EL (cell line): ENCODE results near the gene CST9L.

Experiments
- DNase-seq: peaks from one replicate; pipeline ENCODE4 v3.0.0-alpha.2; 2016

Gene CST9L, protein sequence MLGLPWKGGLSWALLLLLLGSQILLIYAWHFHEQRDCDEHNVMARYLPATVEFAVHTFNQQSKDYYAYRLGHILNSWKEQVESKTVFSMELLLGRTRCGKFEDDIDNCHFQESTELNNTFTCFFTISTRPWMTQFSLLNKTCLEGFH

GRCh38 chr20:23568320-23568970 lies at the start of gene CST9L:
Gene CST9L (minus strand): TSS chr20:23568484. CDS start chr20:23568450, 34 bp downstream.
- DNase-seq: no peak

GRCh38 chr20:23614163-23614562 lies 45.9 kb upstream of the CST9L start:
- no peak for DNase-seq

DNA sequence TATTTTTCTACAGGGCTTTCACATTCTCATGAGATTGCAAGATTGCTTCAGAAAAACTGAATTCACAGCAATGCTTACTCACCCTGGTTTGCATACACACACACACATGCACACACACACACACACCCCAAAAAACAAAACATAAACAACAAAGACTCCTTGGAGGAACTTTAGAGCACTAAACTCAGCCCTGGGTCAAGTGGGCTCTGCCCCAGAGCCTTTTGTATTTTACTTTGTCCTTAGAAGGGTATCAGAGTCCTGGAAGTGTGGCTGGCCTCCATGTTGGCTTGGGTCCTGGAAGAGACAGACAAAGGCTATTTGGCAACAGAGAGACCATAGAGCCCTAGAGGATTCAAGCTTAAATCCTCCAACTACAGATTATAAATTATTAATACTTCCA lies 45.4 kb upstream of the CST9L start:
- DNase-seq: no peak

- no peak for DNase-seq
These were observed 44.1 kb upstream of the CST9L start for GRCh38 chr20:23612396-23612795.

- no peak for DNase-seq
These were observed 41.3 kb upstream of the CST9L start for GRCh38 chr20:23609486-23610109.

GRCh38 chr20:23608251-23608846 lies 40.1 kb upstream of the CST9L start:
- no peak for DNase-seq

GRCh38 chr20:23607497-23608245 lies 39.4 kb upstream of the CST9L start:
- DNase-seq: no peak

DNA sequence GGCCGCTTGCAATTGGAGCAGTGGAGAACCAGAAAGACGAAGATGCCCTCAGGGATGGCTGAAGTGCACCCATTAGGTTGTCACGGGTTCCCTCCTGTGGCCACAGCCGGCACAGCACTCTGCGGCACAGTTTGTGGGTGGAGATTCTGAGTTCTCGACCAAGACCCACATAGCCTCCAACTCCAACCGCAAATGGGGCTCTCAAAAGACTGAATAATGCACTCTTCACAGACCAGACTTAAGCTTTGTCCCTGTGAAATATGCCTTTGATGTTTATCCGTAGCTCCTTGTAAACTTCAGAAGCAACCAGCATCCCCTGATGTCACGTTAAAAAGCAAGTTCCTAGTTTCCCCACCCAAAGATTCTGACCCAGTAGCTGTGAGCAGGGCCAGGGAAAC lies 38.4 kb upstream of the CST9L start:
- DNase-seq: peak; percentile 76

DNA sequence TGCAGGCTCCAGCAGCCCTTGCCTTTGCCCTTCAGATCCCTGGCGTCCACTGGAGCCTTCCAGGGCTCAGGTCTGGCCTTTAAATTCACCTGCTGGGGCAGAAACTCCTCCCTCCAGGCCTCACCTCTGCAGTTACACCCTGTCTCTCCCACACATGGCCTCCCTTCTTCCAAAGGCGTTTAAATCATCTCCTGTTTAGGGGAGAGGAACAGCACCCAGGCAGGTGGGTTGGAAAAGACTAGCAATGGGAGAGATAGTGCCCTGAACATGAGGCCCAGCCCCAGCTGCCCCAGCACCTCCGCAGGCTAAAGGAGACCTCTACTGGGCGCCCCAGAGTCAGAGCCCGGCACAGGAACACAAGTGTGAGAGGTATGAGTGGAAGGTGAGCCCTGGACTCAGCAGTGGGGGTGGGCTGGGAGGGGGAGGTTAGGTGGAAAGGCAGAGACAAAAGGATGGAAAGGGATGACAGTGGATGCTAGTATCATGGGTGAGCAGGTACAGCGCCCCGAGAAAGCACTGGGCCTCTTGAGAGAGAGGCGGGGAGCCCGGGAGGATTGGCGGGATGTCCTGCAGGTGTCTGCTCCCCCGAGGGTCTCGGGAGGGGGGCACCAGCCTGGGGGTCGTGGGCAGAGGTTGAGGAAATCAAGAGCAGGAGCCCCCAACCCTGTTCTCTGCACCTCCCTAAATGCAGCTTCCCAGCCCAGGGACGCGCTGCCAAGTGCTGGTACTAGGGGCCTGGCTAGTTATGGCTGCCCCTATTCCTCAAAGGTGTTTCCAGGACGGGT lies 37.8 kb upstream of the CST9L start, which contains the start of gene CST9:
Gene CST9, minus strand, starts transcription at position 51 of the 785 bp plus-strand sequence. CDS start 53 bp downstream, outside the sequence.
- no peak for DNase-seq

DNA sequence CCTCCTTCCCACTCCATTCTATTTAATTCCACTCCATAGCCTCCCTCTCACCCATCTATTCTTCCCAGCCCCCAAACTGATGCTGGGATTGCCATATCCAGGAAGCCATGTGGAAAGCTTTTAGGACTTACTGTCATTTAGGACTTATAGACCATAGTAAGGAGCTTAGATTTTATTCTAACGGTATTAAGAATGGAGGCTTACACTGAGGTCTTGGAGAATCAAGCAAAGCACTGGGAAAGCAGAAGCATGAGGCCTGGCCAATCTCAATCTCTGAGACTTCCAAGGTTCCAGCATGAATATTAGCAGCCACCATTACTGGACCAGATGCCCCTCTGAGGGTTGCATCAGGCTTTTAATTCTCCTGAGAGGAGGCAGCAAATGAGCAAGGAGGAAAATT lies 36.0 kb upstream of the CST9L start:
- DNase-seq: no peak

- no peak for DNase-seq
These were observed 35.0 kb upstream of the CST9L start for GRCh38 chr20:23603321-23603720.

DNA sequence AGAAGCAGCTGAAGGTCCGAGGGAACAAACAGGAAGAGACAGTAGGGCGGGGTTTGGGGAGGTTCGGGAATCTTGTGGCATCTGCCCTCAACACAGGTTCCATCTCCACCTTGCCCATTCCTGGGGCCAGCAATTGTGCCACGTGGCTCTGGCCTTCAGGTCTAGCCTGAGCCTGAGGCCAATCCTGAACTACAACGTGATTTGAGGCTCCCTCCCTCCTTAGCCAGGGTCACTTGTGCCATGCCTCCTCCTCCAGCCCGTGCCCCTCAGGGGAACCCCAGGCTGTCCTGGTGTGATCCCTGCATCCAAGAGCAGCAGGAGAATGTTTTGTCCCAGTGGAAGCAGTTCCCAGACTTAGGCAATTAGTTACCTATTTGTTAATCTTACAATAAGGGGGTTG lies 34.4 kb upstream of the CST9L start:
- no peak for DNase-seq

GRCh38 chr20:23602241-23602640 lies 34.0 kb upstream of the CST9L start:
- no peak for DNase-seq

GRCh38 chr20:23601715-23602114 lies 33.4 kb upstream of the CST9L start:
- no peak for DNase-seq

DNA sequence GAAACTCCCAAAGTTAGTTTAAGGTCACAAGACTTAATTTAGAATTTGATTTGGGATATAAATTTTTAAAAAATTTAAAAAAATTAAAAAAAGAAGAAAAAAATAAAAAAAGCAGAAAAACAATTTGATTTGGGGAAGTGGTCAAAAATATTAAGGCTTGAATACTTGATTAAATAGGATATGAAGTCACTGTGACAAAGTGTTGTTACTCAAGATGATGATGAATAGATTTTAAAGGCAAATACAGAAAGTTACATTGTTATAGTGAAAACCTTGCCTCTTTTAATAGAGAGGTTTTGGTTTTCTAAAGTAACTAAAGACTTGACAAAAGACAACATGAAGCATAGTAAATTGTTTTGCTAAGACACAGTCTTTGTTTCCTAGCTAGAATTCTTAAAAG lies 30.2 kb upstream of the CST9L start:
- DNase-seq: no peak

DNA sequence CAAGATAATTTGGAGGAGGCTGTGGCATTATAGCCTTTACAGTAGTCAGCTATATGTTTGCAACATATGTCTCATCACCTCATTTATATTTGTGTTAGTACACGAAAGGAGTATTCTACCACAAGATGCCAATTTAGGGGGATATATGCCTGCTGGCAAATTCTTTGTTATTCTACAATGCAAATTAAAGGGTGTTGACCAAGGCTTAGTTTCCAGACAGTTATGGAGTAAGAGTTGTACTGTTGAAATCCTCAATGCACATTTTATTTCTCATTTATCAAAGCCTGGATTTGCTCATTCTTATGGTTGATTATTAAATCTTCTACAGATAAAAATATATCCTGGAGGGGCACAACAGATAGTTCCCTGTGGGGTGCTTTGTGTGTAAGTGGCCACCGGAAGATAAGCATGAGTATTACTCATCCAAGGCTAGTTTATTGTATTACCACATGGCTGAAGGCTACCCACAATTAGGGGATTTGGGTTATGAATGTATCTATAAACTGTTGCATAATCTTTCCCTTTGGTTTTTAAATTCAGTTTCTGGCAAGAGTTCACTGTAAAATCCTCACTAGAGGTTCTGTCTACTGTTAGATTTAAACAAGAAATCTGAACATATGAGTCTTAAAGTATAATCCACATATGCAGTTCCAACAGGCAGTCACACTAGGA lies 28.4 kb upstream of the CST9L start:
- no peak for DNase-seq

DNA sequence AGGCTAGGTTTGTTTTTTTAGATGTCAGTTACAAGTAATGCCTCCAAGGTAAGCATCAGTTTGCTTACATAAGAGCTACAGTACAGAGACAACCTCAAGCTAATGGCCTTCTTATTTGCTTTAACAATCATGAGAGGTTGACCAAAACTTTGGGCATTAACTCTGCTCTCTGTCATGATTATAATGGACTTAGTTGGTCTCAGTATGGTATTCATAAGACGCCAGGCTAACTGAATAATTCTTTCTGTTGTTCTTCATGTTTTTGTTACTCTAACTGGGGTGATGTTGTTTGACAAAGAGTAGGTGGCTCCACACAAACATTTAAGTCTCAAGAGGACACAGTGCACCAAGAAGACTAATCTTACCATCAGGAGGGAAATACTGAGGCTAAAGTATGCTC lies 27.7 kb upstream of the CST9L start:
- no peak for DNase-seq

- no peak for DNase-seq
These were observed 20.4 kb upstream of the CST9L start for GRCh38 chr20:23588434-23589403.

DNA sequence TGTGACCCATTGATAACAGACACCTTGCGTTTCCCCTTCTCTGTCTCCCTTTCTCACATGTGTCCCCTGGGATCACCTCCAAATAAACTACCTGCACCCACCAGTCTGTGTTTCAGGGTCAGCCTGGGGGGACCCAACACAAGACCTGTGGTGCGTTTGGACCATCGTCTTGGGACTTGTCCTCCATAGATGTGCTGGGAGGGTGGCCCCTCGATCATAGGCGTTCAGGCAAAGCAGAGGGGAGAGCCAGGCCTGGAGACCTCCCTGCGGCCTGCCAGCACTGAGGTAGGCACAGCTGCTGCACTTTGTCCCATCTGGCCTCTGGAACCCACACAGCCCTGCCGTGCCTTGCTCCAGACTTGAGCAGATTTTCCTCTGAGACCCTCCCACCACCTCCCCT lies 19.3 kb upstream of the CST9L start:
- no peak for DNase-seq

GRCh38 chr20:23586735-23587525 lies 18.6 kb upstream of the CST9L start:
- no peak for DNase-seq
